ENCODE data around the gene UGGT1. TPM values are rescaled to one million over a fixed set of nuclear protein-coding genes. Genes with fewer than 3 reads are reported as not detected.

Gene UGGT1
- total and polyA plus RNA-seq, 9 of the 15 experiments (the other 6 are each of a cell fraction or from before 2014, with no cell fraction given): 5.1 to 56.4 (median 37.9) TPM

DNA sequence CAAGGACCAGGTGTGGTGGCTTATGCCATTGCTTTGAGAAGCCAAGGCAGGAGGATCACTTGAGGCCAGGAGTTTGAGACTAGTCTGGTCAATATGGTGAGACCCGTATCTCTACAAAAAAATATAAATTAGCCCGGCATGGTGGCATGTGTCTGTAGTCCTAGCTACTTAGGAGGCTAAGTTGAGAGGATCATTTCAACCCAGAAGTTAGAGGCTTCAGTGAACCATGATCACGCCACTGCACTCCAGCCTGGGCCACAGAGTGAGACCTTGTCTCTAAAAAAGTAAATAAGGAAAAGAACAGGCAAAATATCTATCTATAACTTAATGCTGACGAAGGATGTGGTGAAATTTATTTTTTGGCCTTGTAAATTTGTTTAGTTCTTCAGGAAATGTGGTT lies 78.1 kb downstream of the UGGT1 start:
- no TSS peak for BruUV-seq (replicated peaks)
- POLR2A ChIA-PET: no interaction called here
- Histone ChIP-seq H3K27ac (ENCODE audit: extremely low read depth, low read depth, low read length) (no peak overlapping the region), H3K4me1 (replicated peaks in 1 of 2; ENCODE audit: control insufficient read depth in 2 of 2, insufficient read depth in 2 of 2, low read length in 2 of 2) (no peaks in the 10 kb centered on the region), H3K27me3 (ENCODE audit: control insufficient read depth in 2 of 2, insufficient read depth in 2 of 2, low read length in 2 of 2) (no peaks in the 10 kb centered on the region), H3K36me3 (ENCODE audit: control insufficient read depth, insufficient read depth, low read length) (peaks cover 95% of the 10 kb centered on the region), H3K9me3 (replicated peaks; ENCODE audit: control insufficient read depth, insufficient read depth, low read depth, low read length) (no peaks in the 10 kb centered on the region), H3K9me1 (ENCODE audit: control insufficient read depth, insufficient read depth, low read length) (no peaks in the 10 kb centered on the region), H3K4me3 (no peak overlapping the region), H4K20me1 (replicated peaks; ENCODE audit: control insufficient read depth, insufficient read depth, low read length) (no peaks in the 10 kb centered on the region; the same call in 1 of the 2 replicates), H2AFZ (ENCODE audit: low read depth, low read length) (no peak overlapping the region), H3K79me2 (ENCODE audit: control insufficient read depth, insufficient read depth, low read length) (no peaks in the 10 kb centered on the region), H3K4me2 (ENCODE audit: insufficient read depth, low read length) (no peak overlapping the region), H3K9ac (ENCODE audit: insufficient read depth in 1 of 2, low read depth in 2 of 2, low read length in 2 of 2) (no peak overlapping the region)
- TF ChIP-seq KDM4B (IDR thresholded peaks at IDR 0.05; ENCODE audit: borderline replicate concordance in 2 of 2, low read depth in 1 of 2) (no peak), NCOA2 (IDR thresholded peaks at IDR 0.05; ENCODE audit: partially characterized antibody in 2 of 2) (no peak), HCFC1 (IDR thresholded peaks at IDR 0.05; ENCODE audit: low read depth, low read length) (no peak), CHD4 (IDR thresholded peaks at IDR 0.05; ENCODE audit: insufficient read depth, insufficient replicate concordance, low read depth, low read length, poor library complexity, severe bottlenecking) (no peak), MAFG (tag; conservative IDR thresholded peaks at IDR 0.05) (no peak), ZNF76 (CRISPR knock-in tag; IDR thresholded peaks at IDR 0.05; ENCODE audit: borderline replicate concordance) (no peak)
- intact Hi-C loops (cut with micrococcal nuclease) (no loop called here), in situ Hi-C loops (cut with MboI) (no loop called here)
- FAIRE-seq (no peak), ATAC-seq (no peak), DNase-seq (ENCODE audit: extremely low read depth in 1 of 4, low spot score in 3 of 4) (no peak)
- CTCF ChIA-PET (ENCODE audit: low intra/inter-chr PET ratio): no interaction called here
- WGBS (ENCODE audit: insufficient coverage, low coverage, missing lambda C conversion rate): 94% methylated on average over 4 of the region's 4 CpGs

DNA sequence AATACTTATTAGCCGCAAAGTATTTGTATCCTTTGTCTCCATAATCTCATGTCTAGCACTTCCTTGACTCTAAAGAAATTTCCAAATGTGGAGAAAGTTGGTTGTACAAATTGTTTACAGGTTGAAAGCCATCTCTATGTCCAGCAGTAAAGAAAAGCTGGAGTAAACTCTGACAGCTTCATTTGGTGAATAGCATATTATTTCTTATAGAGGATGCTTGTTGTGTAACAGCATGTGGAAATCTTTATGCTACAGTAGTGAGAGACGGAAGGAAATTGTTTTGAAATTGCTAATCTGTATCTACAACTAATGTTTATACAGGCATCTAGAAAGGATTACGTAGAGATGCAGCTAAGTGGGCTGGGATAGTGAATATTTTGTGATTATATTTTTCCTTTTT lies 78.5 kb downstream of the UGGT1 start:
- H3K9ac ChIP-seq (ENCODE audit: insufficient read depth in 1 of 2, low read depth in 2 of 2, low read length in 2 of 2): no peak overlapping the region
- in situ Hi-C loops (cut with MboI): no loop called here
- CTCF ChIA-PET (ENCODE audit: low intra/inter-chr PET ratio): no interaction called here
- H3K4me2 ChIP-seq (ENCODE audit: insufficient read depth, low read length): no peak overlapping the region
- no peak overlapping the region for H2AFZ ChIP-seq (ENCODE audit: low read depth, low read length)
- no peaks in the 10 kb centered on the region for H3K9me1 ChIP-seq (ENCODE audit: control insufficient read depth, insufficient read depth, low read length)
- BruUV-seq (replicated peaks): no TSS peak
- FAIRE-seq: no peak
- no peak for ATAC-seq
- H3K36me3 ChIP-seq (ENCODE audit: control insufficient read depth, insufficient read depth, low read length): peaks cover 94% of the 10 kb centered on the region
- WGBS (ENCODE audit: insufficient coverage, low coverage, missing lambda C conversion rate): 93% methylated on average over 3 of the region's 3 CpGs
- no peaks in the 10 kb centered on the region for H3K79me2 ChIP-seq (ENCODE audit: control insufficient read depth, insufficient read depth, low read length)
- intact Hi-C loops (cut with micrococcal nuclease): no loop called here
- no peak overlapping the region for H3K27ac ChIP-seq (ENCODE audit: extremely low read depth, low read depth, low read length)
- H3K4me1 ChIP-seq (replicated peaks in 1 of 2; ENCODE audit: control insufficient read depth in 2 of 2, insufficient read depth in 2 of 2, low read length in 2 of 2): no peaks in the 10 kb centered on the region
- H3K9me3 ChIP-seq (replicated peaks; ENCODE audit: control insufficient read depth, insufficient read depth, low read depth, low read length): no peaks in the 10 kb centered on the region
- DNase-seq (ENCODE audit: extremely low read depth in 1 of 4, low spot score in 3 of 4): no peak
- POLR2A ChIA-PET: interaction anchor here (0.6 kb wide), 1 partner anchor 139 kb away, joined by 3 read pairs; no protein-coding TSS in a partner anchor
- TF ChIP-seq RCOR1 (IDR thresholded peaks at IDR 0.05; ENCODE audit: borderline replicate concordance in 1 of 2, low read depth in 2 of 2, low read length in 2 of 2) (no peak), HNRNPH1 (optimal IDR thresholded peaks at IDR 0.05; ENCODE audit: low read depth, low read length) (no peak), BHLHE40 (IDR thresholded peaks at IDR 0.05; ENCODE audit: low read length) (no peak)
- H3K27me3 ChIP-seq (ENCODE audit: control insufficient read depth in 2 of 2, insufficient read depth in 2 of 2, low read length in 2 of 2): no peaks in the 10 kb centered on the region
- H4K20me1 ChIP-seq (replicated peaks; ENCODE audit: control insufficient read depth, insufficient read depth, low read length): no peaks in the 10 kb centered on the region; the same call in 1 of the 2 replicates
- H3K4me3 ChIP-seq: no peak overlapping the region
